ENCODE data around the gene COL4A1.
A peak's percentile ranks its signal among the peaks of the same experiment; 100 is the strongest.

Gene COL4A1

DNA sequence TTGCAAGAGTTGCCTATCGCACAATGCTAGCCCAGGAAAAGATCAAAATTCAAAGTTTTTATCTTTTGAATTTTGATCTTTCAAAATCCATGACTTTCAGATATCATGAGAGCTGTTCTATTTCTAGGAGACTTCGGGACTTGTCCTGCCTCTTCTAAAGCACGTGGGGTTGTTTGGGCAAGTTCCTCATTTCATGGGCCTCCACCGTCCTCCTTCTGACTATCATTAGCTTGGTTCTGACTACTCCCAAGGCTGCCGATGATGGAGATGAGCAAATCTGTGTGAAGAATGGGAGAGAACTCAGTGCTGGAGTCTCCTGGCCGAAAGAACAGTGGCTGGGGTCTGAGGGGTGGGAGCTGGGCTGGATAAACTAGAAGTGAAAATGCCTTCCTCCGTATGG, 86.5 kb downstream of the COL4A1 start:
- no peak for DNase-seq

GRCh38 chr13:110218581-110219201, 88.3 kb downstream of the COL4A1 start:
- DNase-seq = peak; percentile 25

DNA sequence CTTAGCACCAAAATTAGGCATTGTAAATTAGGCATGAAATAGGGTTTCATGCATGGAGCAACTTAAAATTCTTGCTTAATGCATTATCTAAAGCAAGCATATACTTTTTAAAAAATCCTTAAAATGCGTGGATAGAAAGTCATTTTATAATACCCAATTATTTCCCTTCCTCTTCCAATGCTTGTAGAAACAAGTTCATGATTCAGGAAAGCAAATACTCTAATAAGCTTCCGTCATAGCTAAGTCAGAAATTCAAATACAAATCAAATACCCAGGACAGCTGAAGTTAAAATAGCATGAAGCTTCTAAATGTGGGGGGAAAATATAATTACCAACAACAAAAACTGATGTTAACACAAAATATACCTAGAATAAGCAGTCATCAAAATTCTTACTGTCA, 89.1 kb downstream of the COL4A1 start:
- DNase-seq = no peak

DNA sequence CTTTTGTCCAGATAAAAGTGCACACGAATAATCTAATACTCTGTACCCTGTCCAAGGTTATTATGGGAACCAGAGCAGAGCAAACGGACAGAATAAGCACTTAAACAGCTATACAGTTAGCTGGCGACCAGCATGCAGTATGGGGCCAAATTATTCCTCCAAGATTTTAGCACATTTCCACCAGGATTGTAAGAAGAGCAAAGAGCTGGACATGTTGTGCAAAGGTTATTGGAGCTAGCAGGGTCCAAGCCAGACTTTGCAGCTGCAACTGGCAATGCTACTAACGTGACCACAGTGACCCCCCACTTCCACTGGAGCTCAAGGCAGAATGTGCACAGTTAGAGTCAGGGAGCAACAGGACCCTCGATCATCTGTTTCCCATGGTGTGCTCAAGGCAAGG, 89.9 kb downstream of the COL4A1 start:
- no peak for DNase-seq

- no peak for DNase-seq
Observed at GRCh38 chr13:110216398-110217041, 90.4 kb downstream of the COL4A1 start.

- no peak for DNase-seq
Observed at GRCh38 chr13:110216006-110216397, 91.0 kb downstream of the COL4A1 start.

GRCh38 chr13:110215606-110216005, 91.4 kb downstream of the COL4A1 start:
- DNase-seq = no peak

DNA sequence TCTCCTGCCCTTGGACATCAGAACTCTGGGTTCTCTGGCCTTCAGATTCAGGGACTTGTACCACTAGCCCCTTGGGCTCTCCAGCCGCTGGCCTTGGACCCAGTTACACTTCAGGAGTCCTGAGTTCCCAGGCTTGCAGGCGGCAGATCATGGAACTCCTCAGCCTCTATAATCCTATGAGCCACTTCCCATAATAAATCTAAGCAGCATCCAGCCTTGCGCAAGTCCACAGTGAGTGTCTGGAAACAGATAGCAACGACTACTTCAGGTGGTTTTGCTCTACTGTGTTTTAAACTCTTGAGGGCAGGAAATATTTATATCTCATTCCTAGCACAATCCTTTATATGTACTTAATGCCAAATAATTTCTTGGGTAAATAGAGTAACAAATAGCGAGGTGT, 92.3 kb downstream of the COL4A1 start:
- no peak for DNase-seq

DNA sequence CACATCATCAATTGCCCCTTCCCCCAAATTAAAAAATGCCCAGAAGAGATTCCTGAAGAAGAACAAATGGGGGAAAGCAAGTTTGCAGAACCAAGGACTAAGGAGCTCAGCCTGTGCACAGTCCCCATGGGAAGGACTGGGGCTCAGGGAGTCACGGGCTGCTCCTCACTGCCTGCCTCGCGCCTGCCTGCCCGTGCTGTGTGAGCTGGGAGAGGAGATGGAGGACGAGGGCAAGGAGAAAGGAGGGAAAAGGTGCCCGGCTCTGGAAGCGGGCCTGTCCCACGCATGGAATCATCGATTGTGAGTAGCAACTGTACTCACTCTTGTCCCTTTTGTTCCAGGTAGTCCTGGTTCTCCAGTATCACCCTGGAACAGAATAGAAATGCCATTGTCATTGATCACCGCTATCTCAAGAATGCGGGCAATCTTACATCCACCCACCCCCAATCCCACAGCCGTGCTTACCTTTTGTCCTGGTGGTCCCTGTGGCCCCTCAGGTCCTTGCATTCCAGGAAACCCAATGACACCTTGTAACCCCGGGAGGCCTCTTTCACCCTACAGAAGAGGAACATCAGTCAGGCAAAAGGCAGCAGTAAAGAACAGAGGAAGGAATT, 93.4 kb downstream of the COL4A1 start:
- DNase-seq = no peak

- no peak for DNase-seq
Observed at GRCh38 chr13:110212529-110212928, 94.4 kb downstream of the COL4A1 start.

DNA sequence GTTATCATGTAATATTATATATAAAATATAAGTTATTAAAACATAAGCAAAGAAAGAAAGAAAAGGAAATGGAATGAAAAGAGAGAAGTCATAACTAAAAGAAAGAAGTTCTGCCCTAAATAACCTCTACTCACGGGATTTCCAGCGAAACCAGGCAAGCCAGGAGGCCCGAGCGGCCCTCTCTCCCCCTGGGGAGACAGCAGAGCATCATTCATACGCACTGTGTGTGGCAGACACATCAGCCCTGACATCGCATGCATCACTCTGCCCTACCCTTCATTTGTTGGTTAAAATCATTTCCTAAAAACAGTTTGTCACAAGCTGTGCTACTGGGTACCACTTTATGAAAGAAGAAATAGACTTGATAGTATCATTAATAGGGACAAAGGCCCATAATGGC, 95.2 kb downstream of the COL4A1 start:
- DNase-seq = no peak

DNA sequence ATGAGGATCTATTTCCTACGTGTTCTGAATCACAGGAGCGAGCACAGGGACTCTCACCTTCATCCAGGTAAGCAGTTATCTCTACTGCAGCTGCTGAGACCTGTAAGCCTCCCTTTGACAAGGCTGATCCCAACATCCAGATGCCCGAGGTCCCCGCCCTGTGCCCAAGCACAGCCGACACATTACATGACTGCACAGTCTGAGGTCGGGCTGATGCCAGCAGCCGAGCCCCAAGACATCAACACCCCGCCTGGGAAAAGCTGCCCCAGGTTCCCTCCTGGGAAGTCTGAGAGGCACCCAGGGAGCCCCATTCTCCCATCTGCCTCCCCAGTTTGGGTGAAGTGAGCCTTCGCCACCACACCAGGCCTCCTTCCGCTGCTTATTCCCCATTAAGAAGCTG, 95.9 kb downstream of the COL4A1 start:
- DNase-seq = no peak

GRCh38 chr13:110210604-110210985, 96.4 kb downstream of the COL4A1 start:
- no peak for DNase-seq

DNA sequence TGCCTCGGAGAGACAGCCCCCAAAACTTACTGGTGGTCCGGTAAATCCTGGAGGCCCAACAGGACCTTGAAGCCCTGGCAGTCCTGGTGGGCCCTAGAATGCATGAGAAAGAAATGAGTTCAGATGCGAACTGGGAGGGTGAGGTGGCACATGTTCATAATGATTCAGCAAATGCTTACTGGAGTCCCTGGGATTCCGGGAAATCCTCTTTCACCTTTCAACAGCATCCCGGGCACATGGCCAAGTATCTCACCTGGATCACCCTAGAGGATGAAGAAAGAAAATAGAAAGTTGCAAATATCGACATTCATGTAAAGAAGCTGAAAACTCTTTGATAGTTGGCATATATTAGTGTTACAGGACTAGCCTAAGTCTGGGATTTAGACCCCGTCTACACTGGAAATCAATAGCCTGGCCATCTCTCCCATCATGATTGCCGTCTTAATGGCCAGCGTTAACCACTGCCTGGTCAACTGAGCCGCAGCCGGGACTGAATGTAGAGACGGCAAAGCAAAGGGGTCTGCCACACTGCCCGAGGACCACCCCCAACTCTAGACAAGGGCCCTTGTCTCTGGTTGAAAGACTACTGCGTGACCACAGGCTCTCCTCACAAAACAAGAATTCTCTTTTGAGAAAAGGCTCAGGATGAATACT, 96.9 kb downstream of the COL4A1 start:
- no peak for DNase-seq

DNA sequence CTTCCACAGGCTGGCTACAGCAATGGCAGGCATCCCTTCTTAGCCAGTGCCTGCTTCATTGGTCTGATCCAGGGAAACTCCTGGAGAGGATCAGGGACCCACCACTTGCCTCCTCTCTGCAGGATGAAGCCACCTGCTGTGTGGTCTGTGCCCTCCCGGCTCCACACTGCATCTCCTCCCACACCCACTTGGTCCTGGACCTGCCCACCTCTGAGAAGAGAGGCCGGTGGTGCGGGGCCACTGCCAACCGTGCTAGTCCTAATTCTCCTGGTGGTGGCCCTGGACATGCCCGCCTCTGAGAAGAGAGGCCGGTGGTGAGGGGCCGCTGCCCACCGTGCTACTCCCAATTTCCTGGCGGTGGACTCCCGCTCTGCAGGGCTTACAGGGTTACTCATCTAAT, 98.8 kb downstream of the COL4A1 start:
- DNase-seq = no peak

GRCh38 chr13:110206996-110207395, 100.0 kb downstream of the COL4A1 start:
- no peak for DNase-seq

DNA sequence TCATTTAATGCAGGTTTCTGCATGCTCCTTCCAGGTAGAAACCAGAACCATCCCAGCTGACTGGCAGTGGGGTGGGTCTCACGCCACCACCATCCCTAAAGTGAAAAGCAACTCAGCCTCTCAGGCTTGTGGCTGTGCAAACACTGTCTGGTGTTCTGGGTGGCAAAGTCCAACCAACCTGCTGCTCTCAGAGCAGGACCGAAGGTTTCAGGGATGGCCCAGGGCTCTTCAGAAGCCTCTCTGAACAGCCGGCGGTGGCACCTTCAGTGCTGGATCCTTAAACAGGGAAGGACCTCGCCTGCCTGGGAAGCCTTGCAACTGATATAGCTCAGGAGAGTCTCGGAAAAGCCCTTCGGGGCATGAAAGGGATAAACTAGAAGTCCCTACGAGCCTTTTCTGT, 100.8 kb downstream of the COL4A1 start:
- DNase-seq = no peak

GRCh38 chr13:110201114-110201513, 105.8 kb downstream of the COL4A1 start:
- DNase-seq = no peak

DNA sequence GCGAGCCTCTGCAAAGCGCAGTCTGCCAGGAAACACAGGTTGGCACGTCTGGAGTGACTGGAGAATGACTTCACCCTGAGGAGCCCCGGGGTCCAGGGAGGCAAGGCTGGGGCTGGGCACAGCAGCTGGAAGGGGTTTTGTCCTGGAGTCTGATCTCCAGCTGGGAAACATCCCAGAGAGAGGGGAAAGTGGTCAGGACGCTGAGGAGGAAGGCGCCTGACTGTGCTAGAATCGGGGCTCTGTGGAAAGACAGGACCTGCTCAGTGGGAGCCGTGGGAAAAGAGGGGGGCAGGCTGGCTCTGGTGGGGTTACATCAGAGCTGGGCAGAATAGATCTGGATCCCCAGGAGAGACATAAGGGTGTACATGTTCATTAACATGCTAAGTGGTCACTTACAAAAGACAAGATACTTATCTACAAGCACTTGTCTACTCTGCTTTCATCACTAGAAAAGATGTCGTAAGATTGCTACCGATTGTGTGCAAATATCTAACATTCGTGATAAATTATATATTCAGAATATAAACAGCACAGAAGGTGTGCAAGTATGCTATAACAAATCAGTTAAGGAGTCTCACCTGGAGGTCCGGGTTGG, 106.6 kb downstream of the COL4A1 start:
- DNase-seq = no peak

GRCh38 chr13:110199046-110199831, 107.7 kb downstream of the COL4A1 start:
- no peak for DNase-seq

DNA sequence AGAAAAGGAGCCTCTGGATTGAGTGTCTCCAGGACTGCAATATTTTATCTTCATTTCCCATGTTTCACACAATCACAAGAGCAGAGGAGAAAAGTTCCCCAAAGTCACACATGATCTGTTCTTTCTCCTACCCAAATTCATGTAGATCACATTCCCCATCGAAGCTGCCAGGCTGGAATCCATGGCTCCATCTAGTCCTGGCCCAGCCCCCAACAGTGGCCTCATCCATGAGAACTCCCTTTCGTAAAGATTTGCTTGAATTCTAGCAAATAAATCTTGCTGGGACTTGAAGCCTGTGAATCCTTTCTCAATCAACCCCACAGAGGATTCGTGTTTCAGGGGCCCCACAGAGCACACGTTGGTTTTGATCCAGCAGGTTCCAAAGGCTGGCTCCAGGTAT, 109.5 kb downstream of the COL4A1 start:
- DNase-seq = no peak

- DNase-seq = no peak
Observed at GRCh38 chr13:110197026-110197425, 109.9 kb downstream of the COL4A1 start.
